SH-SY5Y (cell line): ENCODE data around the gene TCFL5.

Source experiments
- GATA2 ChIP-seq: IDR thresholded peaks from 2 replicates; pipeline ENCODE4 v1.6.1; 2011; ENCODE audit warnings: mild to moderate bottlenecking, low read depth, low read length
- GATA3 ChIP-seq: IDR thresholded peaks from 2 replicates; pipeline ENCODE4 v1.6.1; 2011; ENCODE audit warnings: low read depth, mild to moderate bottlenecking, low read length, moderate library complexity

The TCFL5 gene

DNA sequence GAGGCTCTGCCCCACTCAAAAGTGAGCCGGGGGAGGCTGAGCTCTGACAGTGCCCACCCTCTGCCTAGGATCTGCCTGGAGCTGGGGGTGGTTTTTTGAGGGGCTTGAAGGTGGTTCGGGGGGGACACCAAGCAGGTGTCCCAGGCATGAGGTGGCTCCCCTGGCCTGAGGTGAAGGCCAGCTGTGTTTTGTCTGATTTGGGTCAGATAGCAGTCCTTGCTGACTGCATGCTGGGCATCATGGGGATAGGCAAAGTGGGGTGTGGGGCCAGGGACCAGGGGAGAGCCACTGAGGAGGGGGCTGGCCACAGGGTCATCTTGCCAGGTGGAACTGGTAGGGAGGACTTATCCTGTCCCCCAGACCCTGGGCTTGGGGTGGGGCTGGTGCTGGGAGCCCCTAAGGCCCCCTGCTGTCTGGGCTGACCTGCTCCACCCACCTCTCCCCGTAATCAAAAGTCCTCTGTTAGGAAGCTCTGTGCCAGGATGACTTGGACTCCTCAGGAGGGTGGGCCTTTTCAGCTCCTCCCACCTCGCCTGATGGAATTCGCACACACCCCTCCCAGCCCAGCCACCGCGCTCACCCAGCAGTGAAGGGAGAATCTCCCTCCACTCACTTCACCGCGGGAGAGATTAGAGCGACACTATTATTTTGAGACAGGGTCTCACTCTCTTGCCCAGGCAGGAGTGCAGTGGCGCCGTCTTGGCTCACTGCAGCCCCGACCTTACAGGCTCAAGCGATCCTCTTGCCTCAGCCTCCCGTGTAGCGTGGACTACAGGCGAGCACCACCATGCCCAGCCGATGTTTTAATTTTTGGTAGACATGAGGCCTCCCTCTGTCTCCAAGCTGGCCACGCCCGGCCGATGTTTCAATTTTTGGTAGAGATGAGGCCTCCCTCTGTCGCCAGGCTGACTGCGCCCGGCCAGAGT is 46.3 kb downstream of the TCFL5 start:
- TF ChIP-seq GATA3 (no peak), GATA2 (peak; percentile 62)

DNA sequence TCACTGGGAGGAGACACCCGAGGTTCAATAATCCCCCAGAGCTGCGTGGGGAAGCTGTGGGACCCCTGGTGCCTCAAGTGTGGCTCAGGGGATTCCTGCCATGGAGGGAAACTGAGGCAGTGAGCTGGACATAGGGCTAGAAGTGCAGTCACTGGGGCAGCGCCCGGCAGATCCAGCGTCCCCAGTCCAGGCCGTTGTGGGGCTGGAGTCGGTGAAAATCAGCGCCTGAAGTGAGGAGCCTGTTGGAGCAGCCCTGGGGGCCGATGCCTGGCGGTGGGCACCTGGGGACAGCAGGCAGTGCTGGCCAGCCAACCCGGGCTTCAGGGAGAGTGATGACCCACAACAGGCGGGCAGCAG is 46.9 kb downstream of the TCFL5 start:
- TF ChIP-seq GATA2 (no peak), GATA3 (no peak)

DNA sequence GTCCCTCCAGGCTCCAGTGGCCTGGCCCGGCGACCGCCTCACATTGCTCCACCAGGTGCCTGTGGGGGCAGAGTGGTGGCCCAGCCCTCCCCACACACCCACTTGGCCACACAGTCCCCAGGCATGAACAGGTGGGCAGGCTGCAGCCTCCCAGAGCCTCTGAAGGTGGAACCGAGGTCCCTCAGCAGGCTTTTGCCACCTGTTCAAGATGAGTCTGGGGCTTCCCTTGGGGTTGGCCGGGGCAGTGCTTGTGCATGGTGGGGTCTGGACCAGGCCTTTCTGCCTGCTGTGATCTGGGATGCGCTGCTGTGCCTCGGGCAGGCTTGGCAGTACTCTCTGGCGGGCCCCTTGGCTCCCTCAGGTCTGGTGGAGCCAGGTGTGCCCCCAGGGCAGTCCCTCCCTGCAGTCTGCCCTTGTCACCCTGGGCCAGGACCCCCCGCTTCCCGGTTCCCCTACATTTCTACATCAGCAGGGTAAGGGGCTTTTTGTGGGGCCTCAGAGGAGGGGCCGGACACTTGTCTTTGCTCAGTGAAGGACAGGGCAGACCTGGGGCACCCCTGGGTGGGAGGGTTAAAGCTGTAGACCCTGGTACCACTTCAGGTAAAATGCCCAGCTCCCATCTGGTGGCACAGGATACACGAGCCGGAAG is 47.4 kb downstream of the TCFL5 start:
- TF ChIP-seq GATA3: no peak
- TF ChIP-seq GATA2: no peak

DNA sequence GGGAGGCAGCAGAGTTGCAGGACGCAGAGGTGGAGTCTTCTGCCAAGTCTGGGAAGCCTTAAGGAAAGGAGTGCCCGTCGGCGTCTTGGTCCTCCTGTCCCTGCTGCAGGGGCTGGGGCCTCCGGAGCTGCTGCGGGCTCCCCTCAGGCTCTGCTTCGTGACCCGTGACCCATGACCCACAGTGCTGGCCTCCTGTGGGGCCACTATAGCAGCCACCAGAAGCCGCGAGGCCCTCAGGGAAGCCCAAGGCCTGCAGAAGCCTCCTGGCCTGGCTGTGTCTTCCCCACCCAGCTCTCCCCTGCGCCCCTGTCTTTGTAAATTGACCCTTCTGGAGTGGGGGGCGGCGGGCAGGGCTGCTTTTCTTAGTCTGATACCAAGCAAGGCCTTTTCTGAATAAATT is 48.0 kb downstream of the TCFL5 start:
- TF ChIP-seq GATA2 (no peak), GATA3 (no peak)

DNA sequence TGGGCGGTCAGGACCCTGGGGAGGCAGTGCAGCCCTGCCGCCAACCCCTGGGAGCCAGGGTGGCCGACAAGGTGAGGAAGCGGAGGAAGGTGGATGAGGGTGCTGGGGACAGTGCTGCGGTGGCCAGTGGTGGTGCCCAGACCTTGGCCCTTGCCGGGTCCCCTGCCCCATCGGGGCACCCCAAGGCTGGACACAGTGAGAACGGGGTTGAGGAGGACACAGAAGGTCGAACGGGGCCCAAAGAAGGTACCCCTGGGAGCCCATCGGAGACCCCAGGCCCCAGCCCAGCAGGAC is 48.8 kb downstream of the TCFL5 start:
- TF ChIP-seq GATA3: no peak
- no peak for TF ChIP-seq GATA2

DNA sequence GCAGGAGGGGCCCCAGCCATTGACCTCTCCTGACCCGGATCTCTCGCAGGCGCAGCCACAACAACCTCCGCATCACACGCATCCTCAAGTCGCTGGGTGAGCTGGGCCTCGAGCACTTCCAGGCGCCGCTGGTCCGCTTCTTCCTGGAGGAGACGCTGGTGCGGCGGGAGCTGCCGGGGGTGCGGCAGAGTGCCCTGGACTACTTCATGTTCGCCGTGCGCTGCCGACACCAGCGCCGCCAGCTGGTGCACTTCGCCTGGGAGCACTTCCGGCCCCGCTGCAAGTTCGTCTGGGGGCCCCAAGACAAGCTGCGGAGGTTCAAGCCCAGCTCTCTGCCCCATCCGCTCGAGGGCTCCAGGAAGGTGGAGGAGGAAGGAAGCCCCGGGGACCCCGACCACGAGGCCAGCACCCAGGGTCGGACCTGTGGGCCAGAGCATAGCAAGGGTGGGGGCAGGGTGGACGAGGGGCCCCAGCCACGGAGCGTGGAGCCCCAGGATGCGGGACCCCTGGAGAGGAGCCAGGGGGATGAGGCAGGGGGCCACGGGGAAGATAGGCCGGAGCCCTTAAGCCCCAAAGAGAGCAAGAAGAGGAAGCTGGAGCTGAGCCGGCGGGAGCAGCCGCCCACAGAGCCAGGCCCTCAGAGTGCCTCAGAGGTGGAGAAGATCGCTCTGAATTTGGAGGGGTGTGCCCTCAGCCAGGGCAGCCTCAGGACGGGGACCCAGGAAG is 49.3 kb downstream of the TCFL5 start:
- TF ChIP-seq GATA3 (no peak), GATA2 (no peak)

DNA sequence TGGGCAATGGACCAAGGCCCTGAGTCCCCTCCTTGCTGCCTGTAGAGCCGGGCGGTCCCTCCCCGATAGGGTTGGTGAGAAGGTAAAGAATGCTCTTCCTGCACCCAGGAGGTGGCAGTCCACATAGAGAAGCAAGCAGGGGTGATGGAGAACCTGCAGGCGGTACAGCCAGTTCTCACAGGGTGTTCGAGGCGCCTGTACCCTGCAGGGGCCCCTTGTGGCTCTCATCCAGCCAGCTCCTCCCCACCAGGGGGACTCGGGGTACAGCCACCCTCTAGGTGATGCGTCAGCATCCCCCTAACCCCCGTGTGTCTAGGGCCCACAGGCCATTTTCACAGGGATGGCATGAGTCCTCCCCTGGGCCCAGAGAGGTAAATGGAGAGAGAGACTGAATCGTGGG is 49.9 kb downstream of the TCFL5 start:
- no peak for TF ChIP-seq GATA2

DNA sequence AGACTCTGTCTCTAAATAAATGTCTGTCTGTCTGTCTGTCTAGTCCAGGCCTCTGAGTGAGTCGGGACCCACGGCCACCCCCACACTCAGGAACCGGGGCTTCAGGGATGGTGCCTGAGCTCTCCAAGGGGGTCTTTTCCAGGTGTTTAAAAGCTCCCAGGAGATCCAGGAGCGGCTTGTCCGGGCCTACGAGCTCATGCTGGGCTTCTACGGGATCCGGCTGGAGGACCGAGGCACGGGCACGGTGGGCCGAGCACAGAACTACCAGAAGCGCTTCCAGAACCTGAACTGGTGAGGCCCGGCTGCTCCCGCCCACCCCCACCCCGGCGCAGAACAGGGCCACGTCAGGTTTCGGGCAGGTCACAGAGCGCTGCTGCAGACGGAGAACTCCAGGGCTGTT is 50.3 kb downstream of the TCFL5 start:
- no peak for TF ChIP-seq GATA3
- TF ChIP-seq GATA2: no peak

DNA sequence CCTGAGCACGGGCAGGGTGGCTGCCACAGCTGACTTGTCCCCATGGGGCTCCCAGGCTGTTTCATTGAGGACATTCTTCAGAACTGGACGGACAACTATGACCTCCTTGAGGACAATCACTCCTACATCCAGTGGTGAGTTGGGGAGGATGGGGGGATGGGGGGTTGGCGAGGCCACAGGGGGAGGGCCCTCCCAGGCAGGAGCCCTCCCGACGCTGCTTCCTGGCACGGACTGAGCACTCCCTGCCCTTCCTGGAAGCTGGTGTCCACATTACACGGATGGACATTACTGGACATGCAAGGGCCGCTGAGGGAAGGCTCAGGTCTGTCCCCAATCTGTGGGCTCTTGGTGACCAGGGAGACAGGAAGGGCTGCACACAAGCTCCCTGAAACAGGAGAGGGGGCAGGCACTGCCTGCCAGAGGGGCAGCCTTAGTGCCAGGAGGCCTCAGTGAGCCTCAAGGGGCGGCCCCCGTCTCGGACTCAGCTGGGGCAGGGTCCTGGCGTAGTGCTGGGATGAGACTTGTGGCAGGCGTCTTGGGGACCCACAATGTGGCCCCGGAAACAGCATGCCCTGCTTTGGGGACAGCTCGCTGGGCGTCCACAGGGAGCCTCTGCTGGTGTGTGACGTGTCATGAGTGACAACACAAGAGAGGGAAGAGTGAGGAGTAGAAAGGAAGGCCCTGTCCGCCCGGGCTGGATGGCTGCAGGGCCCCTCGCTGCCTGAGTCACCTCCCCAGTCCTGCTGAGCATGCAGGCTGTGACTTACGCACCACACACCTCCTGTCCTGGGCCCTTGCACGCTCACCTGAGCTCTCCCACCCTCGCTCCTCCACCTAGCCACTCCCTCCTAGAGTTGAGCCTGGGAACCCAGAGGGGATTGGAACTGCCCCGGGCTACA is 51.8 kb downstream of the TCFL5 start:
- TF ChIP-seq GATA2 (no peak), GATA3 (no peak)

DNA sequence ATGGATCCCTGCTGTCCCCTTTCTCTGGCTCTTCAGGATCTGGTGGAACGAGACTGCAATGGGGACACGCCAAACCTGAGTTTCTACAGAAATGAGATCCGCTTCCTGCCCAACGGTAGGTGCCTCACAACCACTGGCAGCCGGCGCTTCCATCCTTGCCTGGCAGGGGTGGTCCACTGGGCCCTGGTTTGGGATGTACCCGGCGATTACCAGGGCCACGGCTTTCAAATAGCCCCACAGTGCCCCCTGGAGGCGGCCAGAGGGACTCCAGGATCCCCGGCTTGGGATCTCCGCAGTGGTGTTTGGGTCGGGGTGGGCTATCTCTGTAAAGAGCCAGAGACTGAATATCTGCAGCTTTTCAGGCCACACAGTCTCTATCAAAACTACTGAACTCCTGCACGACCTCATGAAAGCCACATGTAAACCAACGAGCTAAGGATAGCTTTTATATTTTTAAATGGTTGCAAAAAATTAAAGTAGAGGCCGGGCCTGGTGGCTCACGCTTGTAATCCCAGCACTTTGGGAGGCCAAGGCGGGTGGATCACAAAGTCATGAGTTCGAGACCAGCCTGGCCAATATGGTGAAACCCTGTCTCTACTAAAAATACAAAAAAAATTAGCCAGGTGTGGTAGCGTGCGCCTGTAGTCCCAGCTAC is 53.3 kb downstream of the TCFL5 start:
- TF ChIP-seq GATA3 (no peak), GATA2 (no peak)

DNA sequence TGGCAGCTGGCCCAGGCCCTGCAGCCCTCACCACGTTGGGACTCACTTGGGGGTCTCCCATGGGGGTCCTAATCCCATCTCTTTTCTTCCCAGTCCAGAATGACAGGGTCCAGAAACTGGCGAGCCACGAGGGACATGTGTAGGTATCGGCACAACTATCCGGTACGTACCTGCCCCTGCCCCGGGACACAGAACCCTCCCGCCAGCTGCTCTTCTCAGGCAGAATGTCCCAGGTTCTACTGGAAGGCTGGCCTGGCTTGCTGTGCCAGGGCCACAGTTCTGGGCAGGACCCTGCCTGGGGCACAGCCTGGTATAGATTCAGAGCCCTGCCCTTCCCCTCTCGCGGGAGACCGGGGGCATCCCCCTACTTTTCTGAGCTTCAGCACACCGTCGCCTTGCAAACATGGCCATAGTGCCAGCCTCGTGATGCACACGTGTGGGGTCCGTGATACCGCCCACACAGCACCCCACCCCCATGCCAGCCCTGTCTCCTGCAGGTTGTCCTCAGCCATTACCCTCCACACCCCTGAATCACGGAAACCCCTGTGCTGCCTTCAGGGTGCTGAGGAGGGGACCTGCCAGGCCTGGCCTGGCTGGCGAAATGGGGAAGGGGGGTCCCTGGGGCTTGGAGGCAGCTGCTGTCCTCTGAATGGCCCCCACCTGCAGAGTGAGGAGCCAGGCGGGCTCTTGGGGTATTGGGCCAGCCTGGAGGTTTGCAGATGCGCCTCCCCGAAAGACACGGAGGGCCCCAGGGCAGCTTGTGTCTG is 54.0 kb downstream of the TCFL5 start:
- no peak for TF ChIP-seq GATA3
- TF ChIP-seq GATA2: no peak

DNA sequence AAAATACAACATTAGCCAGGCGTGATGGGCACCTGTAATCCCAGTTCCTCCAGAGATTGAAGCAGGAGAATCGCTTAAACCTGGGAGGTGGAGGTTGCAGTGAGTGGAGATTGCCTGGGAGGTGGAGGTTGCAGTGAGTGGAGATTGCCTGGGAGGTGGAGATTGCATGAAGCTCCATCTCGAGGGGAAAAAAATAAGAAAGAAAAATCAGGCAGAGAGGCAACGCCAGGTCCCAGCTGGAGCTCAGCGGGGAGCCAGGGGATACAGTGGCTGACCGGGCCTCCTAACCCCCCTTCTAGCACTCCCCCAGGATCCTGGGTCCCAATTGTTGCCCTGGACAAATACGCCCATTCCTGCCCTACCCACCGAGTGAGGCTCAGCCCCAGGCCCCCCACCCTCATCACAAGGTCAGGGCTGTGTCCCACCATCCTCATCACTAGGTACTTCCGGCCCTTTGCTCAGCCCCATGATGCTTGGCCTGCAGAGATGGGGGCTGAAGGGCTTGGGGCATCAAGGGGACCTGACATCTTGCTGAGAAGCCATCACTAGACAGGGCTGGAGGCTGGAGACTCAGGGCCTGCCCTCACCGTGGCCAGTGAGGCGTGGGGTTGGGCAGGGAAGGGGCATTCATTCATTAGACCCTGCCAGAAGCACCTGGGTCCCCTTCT is 55.1 kb downstream of the TCFL5 start:
- TF ChIP-seq GATA2: no peak
- no peak for TF ChIP-seq GATA3
